ENCODE measurements around the gene NAMPT. TPM values are rescaled to one million over a fixed set of nuclear protein-coding genes. Genes with fewer than 3 reads are reported as not detected.
"Not testable (repeated sequence)": the region's sequence is repeated elsewhere in the genome, so short reads cannot be mapped to it uniquely, and the experiment has no call there.

The NAMPT gene
- total RNA-seq, 1 donor from 2014 or later: 147 TPM

- DNase-seq: no peak
These were observed 52.8 kb downstream of the NAMPT start for GRCh38 chr7:106231856-106232490.

- no peak for DNase-seq
These were observed 58.9 kb downstream of the NAMPT start for GRCh38 chr7:106225856-106226255.

GRCh38 chr7:106224797-106225196, 60.0 kb downstream of the NAMPT start:
- DNase-seq: no peak

- DNase-seq: no peak
These were observed 61.6 kb downstream of the NAMPT start for GRCh38 chr7:106223156-106223555.

GRCh38 chr7:106222545-106222944, 62.2 kb downstream of the NAMPT start:
- no peak for DNase-seq

DNA sequence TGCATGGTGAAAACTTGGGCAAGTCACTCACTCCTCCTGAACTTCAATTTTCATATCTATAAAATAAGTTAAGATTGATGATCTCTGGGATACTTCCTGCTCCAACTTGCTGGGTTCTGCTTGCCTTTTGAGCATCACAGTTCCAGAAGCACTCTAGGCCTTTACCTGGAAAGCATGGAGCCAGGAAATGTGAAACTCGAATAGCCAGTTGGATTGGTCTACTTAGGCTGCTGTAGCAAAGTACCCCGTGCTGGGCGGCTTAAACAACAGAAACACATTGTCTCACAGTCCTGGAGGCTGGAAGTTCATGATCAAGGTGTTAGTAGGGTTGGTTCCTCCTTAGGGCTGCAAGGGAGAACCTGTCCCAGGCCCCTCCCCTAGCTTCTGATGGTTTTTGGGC, 64.5 kb downstream of the NAMPT start:
- no peak for DNase-seq

GRCh38 chr7:106219170-106219569, 65.6 kb downstream of the NAMPT start:
- DNase-seq: no peak

DNA sequence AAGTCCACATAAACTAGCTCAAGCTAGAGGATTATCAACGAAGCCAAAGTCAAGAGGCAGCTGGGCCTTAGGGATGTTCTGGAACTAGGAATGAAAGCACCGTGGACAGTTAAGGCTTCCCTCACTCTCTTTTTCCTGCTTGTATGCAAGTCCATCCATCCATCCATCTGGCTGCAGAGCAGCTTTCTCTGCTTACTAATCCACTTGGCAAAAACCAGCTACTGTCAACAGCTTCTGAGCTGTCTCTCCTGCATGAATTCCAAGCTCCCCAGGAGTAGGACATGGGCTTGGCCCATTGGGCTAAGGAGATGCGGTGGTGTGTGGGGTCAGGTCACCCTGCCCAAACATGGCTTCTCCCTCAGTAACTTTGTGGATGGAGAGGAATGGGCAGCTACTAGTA, 66.2 kb downstream of the NAMPT start:
- no peak for DNase-seq

GRCh38 chr7:106216923-106217542, 67.8 kb downstream of the NAMPT start:
- DNase-seq: no peak

DNA sequence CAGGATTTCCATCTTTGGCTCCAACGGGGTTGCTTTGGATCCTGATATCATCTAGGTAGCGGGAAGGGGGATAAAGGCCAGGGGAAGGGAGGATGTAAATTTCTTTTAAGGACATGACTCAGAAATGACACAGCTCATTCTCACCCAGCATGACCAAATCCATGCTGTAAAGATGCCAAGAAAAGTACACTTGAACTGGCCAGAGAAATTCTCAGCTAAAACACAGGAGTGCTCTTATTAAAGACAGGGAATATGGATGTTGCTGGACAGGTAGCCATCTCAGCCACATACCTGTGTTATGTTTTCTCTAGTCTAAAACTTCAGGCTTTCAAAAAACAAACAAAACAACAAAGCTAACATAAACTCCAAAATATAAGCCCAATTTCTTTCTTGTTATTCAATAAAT, 68.3 kb downstream of the NAMPT start:
- no peak for DNase-seq

DNA sequence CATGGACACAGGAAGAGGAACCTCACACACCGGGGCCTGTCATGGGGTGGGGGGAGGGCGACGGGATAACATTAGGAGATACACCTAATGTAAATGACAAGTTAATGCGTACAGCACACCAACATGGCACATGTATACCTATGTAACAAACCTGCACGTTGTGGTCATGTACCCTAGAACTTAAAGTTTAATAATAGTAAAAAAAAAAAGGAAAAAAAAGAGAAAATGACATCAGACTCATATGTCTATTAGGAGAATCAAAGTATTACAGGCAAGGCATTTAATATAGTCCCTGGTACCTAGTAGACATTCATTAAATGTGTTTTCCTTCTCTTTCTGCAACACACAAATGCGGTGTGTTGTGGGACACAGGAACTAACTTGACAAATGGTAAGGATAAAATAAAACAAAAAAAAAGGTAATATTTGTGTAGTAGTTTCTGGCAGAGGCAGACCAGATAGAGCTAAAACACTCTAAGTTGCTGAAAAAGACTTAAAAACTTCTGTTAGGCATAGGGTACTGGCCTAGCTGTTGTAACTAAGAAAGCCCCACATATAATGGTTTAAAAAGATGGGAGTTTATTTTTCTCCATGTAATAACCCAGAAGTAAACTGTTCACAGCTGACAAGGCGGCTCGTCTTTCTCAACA, 68.8 kb downstream of the NAMPT start:
- no peak for DNase-seq

DNA sequence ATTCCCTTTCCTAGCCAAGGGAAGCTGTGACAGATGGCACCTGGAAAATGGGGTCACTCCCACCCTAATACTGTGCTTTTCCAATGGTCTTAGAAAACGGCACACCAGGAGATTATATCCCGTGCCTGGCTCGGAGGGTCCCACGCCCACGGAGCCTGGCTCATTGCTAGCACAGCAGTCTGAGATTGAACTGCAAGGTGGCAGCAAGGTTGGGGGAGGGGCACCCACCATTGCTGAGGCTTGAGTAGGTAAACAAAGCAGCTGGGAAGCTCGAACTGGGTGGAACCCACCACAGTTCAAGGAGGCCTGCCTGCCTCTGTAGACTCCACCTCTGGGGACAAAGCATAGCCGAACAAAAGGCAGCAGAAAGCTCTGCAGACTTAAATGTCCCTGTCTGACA, 75.8 kb downstream of the NAMPT start:
- not testable (repeated sequence) for DNase-seq

DNA sequence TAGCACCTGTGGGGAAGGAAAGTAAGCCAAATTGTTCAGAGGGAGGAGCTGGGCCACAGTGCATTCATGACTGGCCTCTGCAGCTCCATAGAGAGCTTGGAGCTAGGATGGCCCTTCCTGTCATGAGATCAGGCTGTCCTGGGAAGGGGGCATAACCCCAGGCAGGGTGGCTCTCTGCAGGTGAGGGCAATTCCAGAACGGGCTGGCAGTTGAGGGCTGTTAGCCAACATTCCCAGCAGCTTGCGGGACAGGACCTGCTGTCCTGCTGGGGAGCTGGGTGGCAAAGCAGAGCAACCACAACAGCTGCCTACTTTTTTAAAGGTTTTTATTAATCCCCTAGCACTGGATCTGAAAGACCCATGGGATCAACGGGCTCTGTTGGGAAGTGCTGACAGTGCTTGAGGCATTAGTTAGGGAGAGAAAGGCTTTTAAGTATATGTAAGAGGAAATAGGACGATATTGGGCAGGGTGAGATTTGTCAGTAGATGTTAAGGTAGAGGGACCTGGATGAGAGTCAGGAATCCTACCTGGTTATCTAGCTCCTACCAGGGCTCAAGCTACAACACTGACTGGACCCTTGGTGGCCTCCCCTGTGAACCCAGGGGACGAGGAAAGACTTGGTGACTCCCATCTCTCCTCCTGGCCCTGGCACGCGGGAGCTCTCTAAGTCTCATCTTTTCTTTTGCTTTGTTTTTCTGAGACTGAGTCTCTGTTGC, 77.8 kb downstream of the NAMPT start:
- DNase-seq: no peak

DNA sequence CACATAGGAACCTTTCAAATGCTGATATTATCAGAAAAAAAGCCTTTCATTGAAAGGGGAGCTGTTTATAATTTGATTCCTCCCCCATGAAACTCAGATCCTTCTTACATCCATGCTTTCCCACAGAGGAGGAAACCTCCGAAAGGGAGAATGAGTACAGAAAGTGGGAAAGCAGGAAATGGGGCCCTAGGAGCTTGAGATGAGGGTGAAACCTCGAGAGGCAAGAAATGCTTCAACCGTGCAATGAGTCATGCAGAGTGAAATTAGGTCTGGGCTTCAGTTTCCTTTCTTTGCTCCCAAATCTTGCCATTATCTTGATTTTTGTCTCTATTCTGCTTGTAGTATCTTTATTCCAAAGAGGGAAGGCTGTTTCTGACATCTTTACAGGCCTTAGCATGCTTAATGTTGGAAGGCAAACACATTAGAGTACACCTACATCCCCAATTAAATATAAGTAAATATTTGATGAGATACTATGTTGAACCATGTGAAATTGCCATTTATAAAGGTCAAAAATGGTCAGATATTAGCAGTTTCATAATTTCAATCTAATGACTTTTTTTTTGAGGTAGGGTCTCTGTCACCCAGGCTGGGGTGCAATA, 79.1 kb downstream of the NAMPT start:
- DNase-seq: no peak

DNA sequence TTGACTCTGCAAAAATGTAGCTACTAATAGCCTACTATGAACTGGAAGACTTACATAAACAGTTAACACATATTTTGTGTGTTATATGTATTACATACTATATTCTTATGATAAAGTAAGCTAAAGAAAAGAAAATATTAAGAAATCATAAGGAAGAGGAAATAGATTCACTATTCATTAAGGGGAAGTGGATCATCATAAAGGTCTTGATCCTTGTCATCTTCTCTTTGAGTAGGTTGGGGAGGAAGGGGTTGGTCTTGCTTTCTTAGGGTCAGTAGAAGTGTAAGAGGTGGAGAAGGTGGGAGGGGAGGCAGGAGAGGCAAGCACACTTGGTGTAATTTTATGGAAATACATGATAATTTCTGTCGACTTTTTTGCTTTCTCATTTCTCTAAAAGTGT, 81.3 kb downstream of the NAMPT start:
- DNase-seq: no peak

DNA sequence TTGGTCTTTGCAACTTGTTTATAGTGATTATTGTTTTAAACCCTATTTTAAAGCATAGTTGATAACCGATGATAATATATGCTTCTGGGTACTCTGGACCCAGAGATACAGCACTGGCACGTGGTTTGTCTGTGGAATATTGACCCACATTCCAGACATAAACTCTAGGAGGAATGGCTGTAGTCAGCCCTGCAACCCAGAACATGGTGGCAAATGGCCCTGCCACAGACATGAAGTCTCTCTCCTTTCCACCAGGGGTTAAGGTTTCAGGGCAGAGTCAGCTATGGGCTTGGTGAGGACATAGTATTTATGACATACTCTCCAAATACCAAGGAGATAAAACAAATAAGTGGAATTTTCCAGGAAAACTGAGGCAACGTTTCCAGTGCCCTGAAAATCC, 83.6 kb downstream of the NAMPT start:
- DNase-seq: no peak

- no peak for DNase-seq
These were observed 84.9 kb downstream of the NAMPT start for GRCh38 chr7:106199813-106200364.

GRCh38 chr7:106199024-106199423, 85.8 kb downstream of the NAMPT start:
- DNase-seq: no peak
